ENCODE data around the gene SORBS2.

- TF ChIP-seq, protein P1, sequence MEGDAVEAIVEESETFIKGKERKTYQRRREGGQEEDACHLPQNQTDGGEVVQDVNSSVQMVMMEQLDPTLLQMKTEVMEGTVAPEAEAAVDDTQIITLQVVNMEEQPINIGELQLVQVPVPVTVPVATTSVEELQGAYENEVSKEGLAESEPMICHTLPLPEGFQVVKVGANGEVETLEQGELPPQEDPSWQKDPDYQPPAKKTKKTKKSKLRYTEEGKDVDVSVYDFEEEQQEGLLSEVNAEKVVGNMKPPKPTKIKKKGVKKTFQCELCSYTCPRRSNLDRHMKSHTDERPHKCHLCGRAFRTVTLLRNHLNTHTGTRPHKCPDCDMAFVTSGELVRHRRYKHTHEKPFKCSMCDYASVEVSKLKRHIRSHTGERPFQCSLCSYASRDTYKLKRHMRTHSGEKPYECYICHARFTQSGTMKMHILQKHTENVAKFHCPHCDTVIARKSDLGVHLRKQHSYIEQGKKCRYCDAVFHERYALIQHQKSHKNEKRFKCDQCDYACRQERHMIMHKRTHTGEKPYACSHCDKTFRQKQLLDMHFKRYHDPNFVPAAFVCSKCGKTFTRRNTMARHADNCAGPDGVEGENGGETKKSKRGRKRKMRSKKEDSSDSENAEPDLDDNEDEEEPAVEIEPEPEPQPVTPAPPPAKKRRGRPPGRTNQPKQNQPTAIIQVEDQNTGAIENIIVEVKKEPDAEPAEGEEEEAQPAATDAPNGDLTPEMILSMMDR (IDR thresholded peaks at IDR 0.05), result no peak
- TF ChIP-seq ZFX (IDR thresholded peaks at IDR 0.05; ENCODE audit: borderline replicate concordance), result no peak
These were observed 163.4 kb downstream of the SORBS2 start for GRCh38 chr4:185648631-185649030.
